ENCODE results near the gene COL5A3.
"Not testable (repeated sequence)": the region's sequence is repeated elsewhere in the genome, so short reads cannot be mapped to it uniquely, and the experiment has no call there.

Gene COL5A3

GRCh38 chr19:9958379-9958821, 51.9 kb downstream of the COL5A3 start:
- 91 to 96% methylated on average over 1 of the region's 1 CpG for WGBS, 2 experiments
- no peak overlapping the region for H3K4me3 ChIP-seq (ENCODE audit: insufficient read depth, low read depth, low read length)

DNA sequence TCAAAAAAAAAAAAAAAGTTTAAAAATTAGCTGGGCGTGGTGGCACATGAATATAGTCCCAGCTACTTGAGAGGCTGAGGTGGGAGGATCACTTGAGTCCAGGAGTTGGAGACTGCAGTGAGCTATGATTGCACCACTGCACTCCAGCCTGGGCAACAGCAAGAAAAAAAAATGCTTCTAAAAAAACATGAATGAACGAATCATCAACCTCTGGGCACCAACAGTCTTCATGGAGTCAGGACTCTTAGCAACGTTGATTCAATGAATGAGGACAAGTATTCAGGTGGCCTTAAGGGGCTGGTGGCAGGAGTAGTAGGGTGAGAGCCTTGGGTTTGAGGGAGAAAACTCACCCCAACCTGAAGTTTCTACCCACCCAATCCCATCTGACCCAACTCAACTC, 53.3 kb downstream of the COL5A3 start:
- Histone ChIP-seq H3K4me3 (ENCODE audit: insufficient read depth, low read depth, low read length) (no peak overlapping the region), H3K27me3 (ENCODE audit: control insufficient read depth, insufficient read depth, low read length, poor library complexity, severe bottlenecking) (no peaks in the 10 kb centered on the region), H3K36me3 (ENCODE audit: control insufficient read depth, insufficient read depth, low read length) (no peaks in the 10 kb centered on the region), H3K9me3 (ENCODE audit: control insufficient read depth, low read length) (no peaks in the 10 kb centered on the region), H3K27ac (ENCODE audit: insufficient read depth, low read depth, low read length, poor library complexity, severe bottlenecking) (no peak overlapping the region), H3K4me1 (ENCODE audit: control insufficient read depth, insufficient read depth, low read length) (no peaks in the 10 kb centered on the region)
- WGBS, 2 experiments: 86 to 94% methylated on average over 3 of the region's 3 CpGs

More at GRCh38 chr19:9958379-9958821, 51.9 kb downstream of the COL5A3 start:
- Histone ChIP-seq H3K27ac (ENCODE audit: insufficient read depth, low read depth, low read length, poor library complexity, severe bottlenecking) (no peak overlapping the region), H3K27me3 (ENCODE audit: control insufficient read depth, insufficient read depth, low read length, poor library complexity, severe bottlenecking) (no peaks in the 10 kb centered on the region), H3K36me3 (ENCODE audit: control insufficient read depth, insufficient read depth, low read length) (no peaks in the 10 kb centered on the region), H3K9me3 (ENCODE audit: control insufficient read depth, low read length) (no peaks in the 10 kb centered on the region), H3K4me1 (ENCODE audit: control insufficient read depth, insufficient read depth, low read length) (no peaks in the 10 kb centered on the region)

DNA sequence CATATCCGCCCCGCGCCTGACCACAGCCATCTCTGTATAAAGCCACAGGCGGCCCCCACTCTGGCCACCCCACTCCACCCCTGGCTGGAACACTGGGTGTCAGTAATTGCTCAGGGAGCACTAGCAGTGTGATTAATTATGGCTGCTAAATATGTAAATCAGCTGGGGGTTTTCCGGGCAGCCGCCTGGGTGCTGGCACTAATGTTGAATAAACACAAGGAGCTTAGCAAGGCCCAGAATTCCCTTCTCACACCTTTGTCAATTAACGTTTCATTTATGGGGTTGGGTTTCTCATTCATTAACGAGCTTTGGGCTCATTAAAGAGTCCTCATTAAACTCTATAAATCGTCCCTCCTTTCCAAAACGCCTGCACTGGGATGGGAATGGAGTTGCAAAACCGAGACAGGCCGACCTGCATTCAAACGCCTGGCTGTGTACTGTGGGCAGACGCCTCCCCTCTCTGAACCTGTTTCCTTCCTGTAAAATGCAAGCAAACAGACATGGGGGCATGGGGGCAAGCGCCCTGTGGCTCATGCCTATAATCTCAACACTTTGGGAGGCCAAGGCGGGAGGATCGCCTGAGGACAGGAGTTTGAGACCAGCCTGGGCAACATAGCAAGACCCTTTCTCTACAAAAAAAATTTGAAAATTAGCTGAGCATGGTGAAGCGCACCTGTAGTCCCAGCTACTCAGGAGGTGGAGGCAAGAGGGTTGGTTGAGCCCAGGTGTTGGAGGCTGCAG, 56.3 kb downstream of the COL5A3 start:
- WGBS, 2 experiments: 88 to 89% methylated on average over 18 of the region's 18 CpGs
- no peaks in the 10 kb centered on the region for H3K36me3 ChIP-seq (ENCODE audit: control insufficient read depth, insufficient read depth, low read length)
- no peaks in the 10 kb centered on the region for H3K4me1 ChIP-seq (ENCODE audit: control insufficient read depth, insufficient read depth, low read length)
- H3K27me3 ChIP-seq (ENCODE audit: control insufficient read depth, insufficient read depth, low read length, poor library complexity, severe bottlenecking): no peaks in the 10 kb centered on the region
- H3K9me3 ChIP-seq (ENCODE audit: control insufficient read depth, low read length): no peaks in the 10 kb centered on the region
- H3K4me3 ChIP-seq (ENCODE audit: insufficient read depth, low read depth, low read length): no peak overlapping the region
- no peak overlapping the region for H3K27ac ChIP-seq (ENCODE audit: insufficient read depth, low read depth, low read length, poor library complexity, severe bottlenecking)

DNA sequence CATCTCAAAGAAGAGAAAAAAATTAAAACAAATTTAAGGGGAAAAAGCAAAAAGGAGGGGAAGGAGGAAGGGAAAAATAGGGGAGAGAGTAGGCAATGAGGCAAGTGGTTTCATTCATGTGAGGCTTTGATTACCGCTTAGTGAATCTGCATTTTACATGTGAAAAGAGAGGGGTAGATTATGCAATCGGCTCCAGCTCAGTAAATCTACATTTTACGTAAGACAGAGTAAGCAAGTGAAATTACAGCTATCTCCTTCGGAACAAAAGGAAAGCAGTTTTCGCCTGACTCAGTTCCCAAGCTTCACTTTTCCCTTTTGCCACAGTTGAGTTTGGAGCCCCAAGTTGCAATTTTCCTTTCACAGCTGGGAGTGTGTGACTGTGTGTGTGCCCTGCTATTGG, 58.0 kb downstream of the COL5A3 start:
- Histone ChIP-seq H3K9me3 (ENCODE audit: control insufficient read depth, low read length) (no peaks in the 10 kb centered on the region), H3K27ac (ENCODE audit: insufficient read depth, low read depth, low read length, poor library complexity, severe bottlenecking) (no peak overlapping the region), H3K4me1 (ENCODE audit: control insufficient read depth, insufficient read depth, low read length) (no peaks in the 10 kb centered on the region), H3K27me3 (ENCODE audit: control insufficient read depth, insufficient read depth, low read length, poor library complexity, severe bottlenecking) (no peaks in the 10 kb centered on the region), H3K36me3 (ENCODE audit: control insufficient read depth, insufficient read depth, low read length) (no peaks in the 10 kb centered on the region), H3K4me3 (ENCODE audit: insufficient read depth, low read depth, low read length) (no peak overlapping the region)
- 53 to 54% methylated on average over 5 of the region's 5 CpGs for WGBS, 2 experiments

DNA sequence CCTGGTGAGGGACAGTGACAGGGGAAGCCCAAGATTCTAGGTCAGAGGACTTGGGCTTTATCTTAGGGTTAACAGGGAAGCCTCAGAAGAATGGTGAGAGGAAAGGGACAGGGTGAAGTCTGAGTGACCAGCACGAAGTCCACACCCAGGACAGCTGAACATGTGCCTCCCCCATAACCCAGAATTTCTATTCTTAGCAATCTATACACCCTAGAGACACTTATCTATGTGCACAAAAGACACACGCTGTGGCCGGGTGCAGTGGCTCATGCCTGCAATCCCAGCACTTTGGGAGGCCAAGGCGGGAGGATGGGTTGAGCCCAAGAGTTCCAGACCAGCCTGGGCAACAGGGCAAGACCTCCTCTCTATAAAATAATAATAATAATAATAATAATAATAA, 62.9 kb downstream of the COL5A3 start:
- Histone ChIP-seq H3K27ac (ENCODE audit: insufficient read depth, low read depth, low read length, poor library complexity, severe bottlenecking) (no peak overlapping the region), H3K36me3 (ENCODE audit: control insufficient read depth, insufficient read depth, low read length) (no peaks in the 10 kb centered on the region), H3K4me3 (ENCODE audit: insufficient read depth, low read depth, low read length) (no peak overlapping the region), H3K27me3 (ENCODE audit: control insufficient read depth, insufficient read depth, low read length, poor library complexity, severe bottlenecking) (no peaks in the 10 kb centered on the region), H3K9me3 (ENCODE audit: control insufficient read depth, low read length) (no peaks in the 10 kb centered on the region), H3K4me1 (ENCODE audit: control insufficient read depth, insufficient read depth, low read length) (no peaks in the 10 kb centered on the region)
- 77 to 87% methylated on average over 4 of the region's 4 CpGs for WGBS, 2 experiments

- 91 to 93% methylated on average over 7 of the region's 7 CpGs for WGBS, 2 experiments
- H3K4me1 ChIP-seq (ENCODE audit: control insufficient read depth, insufficient read depth, low read length); H3K4me3 ChIP-seq (ENCODE audit: insufficient read depth, low read depth, low read length): not testable (repeated sequence)
Observed at GRCh38 chr19:9946528-9947125, 63.7 kb downstream of the COL5A3 start.

GRCh38 chr19:9945319-9945966, 64.9 kb downstream of the COL5A3 start:
- Histone ChIP-seq H3K27me3 (ENCODE audit: control insufficient read depth, insufficient read depth, low read length, poor library complexity, severe bottlenecking) (no peaks in the 10 kb centered on the region), H3K36me3 (ENCODE audit: control insufficient read depth, insufficient read depth, low read length) (no peaks in the 10 kb centered on the region), H3K4me1 (ENCODE audit: control insufficient read depth, insufficient read depth, low read length) (no peaks in the 10 kb centered on the region), H3K27ac (ENCODE audit: insufficient read depth, low read depth, low read length, poor library complexity, severe bottlenecking) (no peak overlapping the region), H3K9me3 (ENCODE audit: control insufficient read depth, low read length) (no peaks in the 10 kb centered on the region), H3K4me3 (ENCODE audit: insufficient read depth, low read depth, low read length) (no peak overlapping the region)
- 50 to 54% methylated on average over 18 of the region's 18 CpGs for WGBS, 2 experiments

More at GRCh38 chr19:9946528-9947125, 63.7 kb downstream of the COL5A3 start:
- not testable (repeated sequence) for H3K27me3 ChIP-seq (ENCODE audit: control insufficient read depth, insufficient read depth, low read length, poor library complexity, severe bottlenecking); H3K9me3 ChIP-seq (ENCODE audit: control insufficient read depth, low read length); H3K27ac ChIP-seq (ENCODE audit: insufficient read depth, low read depth, low read length, poor library complexity, severe bottlenecking); H3K36me3 ChIP-seq (ENCODE audit: control insufficient read depth, insufficient read depth, low read length)

GRCh38 chr19:9943744-9944143, 66.6 kb downstream of the COL5A3 start:
- no peak overlapping the region for H3K27ac ChIP-seq (ENCODE audit: insufficient read depth, low read depth, low read length, poor library complexity, severe bottlenecking)
- H3K27me3 ChIP-seq (ENCODE audit: control insufficient read depth, insufficient read depth, low read length, poor library complexity, severe bottlenecking): no peaks in the 10 kb centered on the region
- H3K4me3 ChIP-seq (ENCODE audit: insufficient read depth, low read depth, low read length): no peak overlapping the region
- H3K36me3 ChIP-seq (ENCODE audit: control insufficient read depth, insufficient read depth, low read length): no peaks in the 10 kb centered on the region
- no peaks in the 10 kb centered on the region for H3K9me3 ChIP-seq (ENCODE audit: control insufficient read depth, low read length)
- no peaks in the 10 kb centered on the region for H3K4me1 ChIP-seq (ENCODE audit: control insufficient read depth, insufficient read depth, low read length)
- 89 to 91% methylated on average over 6 of the region's 6 CpGs for WGBS, 2 experiments

DNA sequence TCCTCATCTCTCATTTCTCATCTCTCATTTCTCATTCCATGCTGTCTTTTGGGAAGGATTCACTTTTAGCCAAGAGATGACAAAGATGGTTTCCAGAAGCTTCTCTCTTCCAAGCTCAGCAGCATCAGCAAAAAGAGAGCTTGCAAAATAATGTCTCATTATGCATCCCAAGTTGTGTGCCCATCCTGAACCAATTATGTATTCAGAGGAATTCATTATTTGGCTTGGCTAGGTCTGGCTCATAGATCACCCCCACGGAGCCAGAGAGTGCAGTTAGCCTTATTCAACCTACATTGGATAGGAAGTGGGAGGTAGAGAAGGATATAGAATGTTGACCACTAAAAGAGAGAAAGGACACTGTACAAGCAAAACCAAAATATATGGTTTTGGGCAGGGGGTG, 68.6 kb downstream of the COL5A3 start:
- H3K9me3 ChIP-seq (ENCODE audit: control insufficient read depth, low read length): no peaks in the 10 kb centered on the region
- 62 to 63% methylated on average over 1 of the region's 1 CpG for WGBS, 2 experiments
- peaks cover 3% of the 10 kb centered on the region for H3K4me1 ChIP-seq (ENCODE audit: control insufficient read depth, insufficient read depth, low read length)
- H3K27ac ChIP-seq (ENCODE audit: insufficient read depth, low read depth, low read length, poor library complexity, severe bottlenecking): no peak overlapping the region
- H3K4me3 ChIP-seq (ENCODE audit: insufficient read depth, low read depth, low read length): no peak overlapping the region
- peaks cover 2% of the 10 kb centered on the region for H3K27me3 ChIP-seq (ENCODE audit: control insufficient read depth, insufficient read depth, low read length, poor library complexity, severe bottlenecking)
- H3K36me3 ChIP-seq (ENCODE audit: control insufficient read depth, insufficient read depth, low read length): no peaks in the 10 kb centered on the region

DNA sequence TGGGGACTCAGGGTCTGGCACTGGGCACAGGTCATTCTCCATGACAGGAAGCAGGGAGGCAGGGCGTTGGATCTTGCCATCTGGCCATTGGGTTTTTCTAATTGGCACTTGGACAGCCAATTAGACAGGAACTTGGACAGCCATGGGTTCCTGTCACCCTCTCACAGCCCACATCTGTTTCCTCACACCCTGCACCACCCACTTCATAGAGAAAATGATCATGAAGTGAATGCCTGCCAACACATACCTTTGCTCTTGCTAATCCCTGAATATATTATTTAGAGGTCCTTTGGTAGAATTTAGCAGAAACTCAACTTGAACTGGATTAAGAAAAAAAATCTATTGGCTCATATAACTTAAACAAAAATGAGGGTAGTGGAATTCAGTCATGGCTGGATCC, 69.1 kb downstream of the COL5A3 start:
- Histone ChIP-seq H3K9me3 (ENCODE audit: control insufficient read depth, low read length) (no peaks in the 10 kb centered on the region), H3K27ac (ENCODE audit: insufficient read depth, low read depth, low read length, poor library complexity, severe bottlenecking) (no peak overlapping the region), H3K27me3 (ENCODE audit: control insufficient read depth, insufficient read depth, low read length, poor library complexity, severe bottlenecking) (peaks cover 3% of the 10 kb centered on the region), H3K4me3 (ENCODE audit: insufficient read depth, low read depth, low read length) (no peak overlapping the region), H3K36me3 (ENCODE audit: control insufficient read depth, insufficient read depth, low read length) (no peaks in the 10 kb centered on the region), H3K4me1 (ENCODE audit: control insufficient read depth, insufficient read depth, low read length) (peaks cover 4% of the 10 kb centered on the region)
- 66 to 87% methylated on average over 1 of the region's 1 CpG for WGBS, 2 experiments
